HepG2 (cell line): ENCODE data around the gene TK1. TPM values are rescaled to one million over a fixed set of nuclear protein-coding genes. Genes with fewer than 3 reads are reported as not detected.

Experiments used
- FIP1L1 ChIP-seq: fragments of 200-400 bp; formaldehyde crosslinking; IDR thresholded peaks from 2 replicates; pipeline ENCODE4 v1.6.1; 2018; ENCODE audit warnings: low read depth, mild to moderate bottlenecking, low read length, moderate library complexity, borderline replicate concordance; ENCODE audit not compliant: insufficient read depth
- FLYWCH1 ChIP-seq: sonication (generic); formaldehyde crosslinking; IDR thresholded peaks from 2 replicates; pipeline ENCODE4 v1.8.1; 2023; ENCODE audit warnings: mild to moderate bottlenecking, missing genetic modification reagents
- IKZF4 ChIP-seq: sonication (generic); formaldehyde crosslinking; IDR thresholded peaks from 2 replicates; pipeline ENCODE4 v1.5.1; 2020; ENCODE audit warnings: borderline replicate concordance, mild to moderate bottlenecking, low read depth, missing genetic modification reagents; ENCODE audit errors: not compliant biosample characterization
- MXI1 ChIP-seq: IDR thresholded peaks from 3 replicates; pipeline ENCODE4 v1.6.1; 2012; ENCODE audit warnings: low read depth, low read length, inconsistent platforms, borderline replicate concordance
- PCBP1 ChIP-seq: fragments of 200-400 bp; formaldehyde crosslinking; IDR thresholded peaks from 2 replicates; pipeline ENCODE4 v1.6.1; 2017; ENCODE audit warnings: mild to moderate bottlenecking, low read depth, low read length, borderline replicate concordance
- SAFB2 ChIP-seq: sonication (generic); formaldehyde crosslinking; IDR thresholded peaks from 2 replicates; pipeline ENCODE4 v1.5.1; 2020; ENCODE audit warnings: missing genetic modification reagents, low read depth, mild to moderate bottlenecking, borderline replicate concordance
- SNAPC2 ChIP-seq: sonication (generic); formaldehyde crosslinking; IDR thresholded peaks from 2 replicates; pipeline ENCODE4 v1.8.1; 2022; ENCODE audit warnings: mild to moderate bottlenecking, missing genetic modification reagents
- SOX5 ChIP-seq: IDR thresholded peaks from 2 replicates; pipeline ENCODE4 v1.6.1; 2016; ENCODE audit warnings: borderline replicate concordance
- SP2 ChIP-seq: sonication (generic); formaldehyde crosslinking; IDR thresholded peaks from 2 replicates; pipeline ENCODE4 v1.5.1; 2020; ENCODE audit warnings: mild to moderate bottlenecking, missing genetic modification reagents
- STAT5B ChIP-seq: sonication (generic); formaldehyde crosslinking; IDR thresholded peaks from 2 replicates; pipeline ENCODE4 v1.4.0; 2020; ENCODE audit warnings: missing genetic modification reagents
- YEATS2 ChIP-seq: sonication (generic); formaldehyde crosslinking; IDR thresholded peaks from 2 replicates; pipeline ENCODE4 v1.4.0; 2020; ENCODE audit warnings: missing genetic modification reagents, borderline replicate concordance
- ZBTB38 ChIP-seq: sonication (generic); formaldehyde crosslinking; IDR thresholded peaks from 2 replicates; pipeline ENCODE4 v1.5.1; 2020; ENCODE audit warnings: mild to moderate bottlenecking, missing genetic modification reagents
- ZIK1 ChIP-seq: sonication (generic); formaldehyde crosslinking; IDR thresholded peaks from 2 replicates; pipeline ENCODE4 v1.5.0; 2020; ENCODE audit warnings: mild to moderate bottlenecking, low read depth, missing genetic modification reagents, borderline replicate concordance
- ZNF547 ChIP-seq: sonication (generic); formaldehyde crosslinking; IDR thresholded peaks from 2 replicates; pipeline ENCODE4 v1.5.1; 2020; ENCODE audit warnings: mild to moderate bottlenecking, missing genetic modification reagents
- ZNF660 ChIP-seq: sonication (generic); formaldehyde crosslinking; IDR thresholded peaks from 2 replicates; pipeline ENCODE4 v1.5.1; 2020; ENCODE audit warnings: mild to moderate bottlenecking, low read depth, missing genetic modification reagents, borderline replicate concordance
- ZNF703 ChIP-seq: sonication (generic); formaldehyde crosslinking; IDR thresholded peaks from 2 replicates; pipeline ENCODE4 v1.5.1; 2020; ENCODE audit warnings: missing genetic modification reagents, mild to moderate bottlenecking, moderate library complexity, borderline replicate concordance
- polyA plus RNA-seq, 8 experiments: library from polyadenylated mRNA; depleted of rRNA in 3 of 8; stranded (reverse) in 7 of 8; unstranded in 1 of 8; fragments of >200 nt; fragmentation: Illumina TruSeq in 4 of 8; extraction: Trizol in 4 of 8; gene quantifications; 2 replicates each; pipeline versions ENCODE4 v1.2.1 to v1.2.3, GENCODE V29; 2011 to 2016; ENCODE audit warnings: low read depth in 4 of 8, missing spikeins in 1 of 8, mixed read lengths in 1 of 8; ENCODE audit not compliant: insufficient read depth in 1 of 8
- total RNA-seq, 5 experiments: library from RNA; depleted of rRNA; stranded (reverse); fragments of >200 nt; fragmentation: Illumina TruSeq; extraction: Trizol; gene quantifications; 2 replicates each; pipeline ENCODE4 v1.2.3, GENCODE V29; 2016; ENCODE audit warnings: low read depth in 1 of 5
- TF ChIP-seq, protein P1 (sequence below): sonication (generic); formaldehyde crosslinking; IDR thresholded peaks from 2 replicates; pipeline ENCODE4 v1.4.0; 2020; ENCODE audit warnings: mild to moderate bottlenecking, missing genetic modification reagents, borderline replicate concordance
- TF ChIP-seq, protein P2 (sequence below): sonication (generic); formaldehyde crosslinking; IDR thresholded peaks from 2 replicates; pipeline ENCODE4 v1.4.0; 2020; ENCODE audit warnings: missing genetic modification reagents, borderline replicate concordance

The TK1 gene
- total and polyA plus RNA-seq, 2 of the 13 experiments (the other 11 are each of a cell fraction or from before 2014, with no cell fraction given) = 45.0 to 96.0 TPM

DNA sequence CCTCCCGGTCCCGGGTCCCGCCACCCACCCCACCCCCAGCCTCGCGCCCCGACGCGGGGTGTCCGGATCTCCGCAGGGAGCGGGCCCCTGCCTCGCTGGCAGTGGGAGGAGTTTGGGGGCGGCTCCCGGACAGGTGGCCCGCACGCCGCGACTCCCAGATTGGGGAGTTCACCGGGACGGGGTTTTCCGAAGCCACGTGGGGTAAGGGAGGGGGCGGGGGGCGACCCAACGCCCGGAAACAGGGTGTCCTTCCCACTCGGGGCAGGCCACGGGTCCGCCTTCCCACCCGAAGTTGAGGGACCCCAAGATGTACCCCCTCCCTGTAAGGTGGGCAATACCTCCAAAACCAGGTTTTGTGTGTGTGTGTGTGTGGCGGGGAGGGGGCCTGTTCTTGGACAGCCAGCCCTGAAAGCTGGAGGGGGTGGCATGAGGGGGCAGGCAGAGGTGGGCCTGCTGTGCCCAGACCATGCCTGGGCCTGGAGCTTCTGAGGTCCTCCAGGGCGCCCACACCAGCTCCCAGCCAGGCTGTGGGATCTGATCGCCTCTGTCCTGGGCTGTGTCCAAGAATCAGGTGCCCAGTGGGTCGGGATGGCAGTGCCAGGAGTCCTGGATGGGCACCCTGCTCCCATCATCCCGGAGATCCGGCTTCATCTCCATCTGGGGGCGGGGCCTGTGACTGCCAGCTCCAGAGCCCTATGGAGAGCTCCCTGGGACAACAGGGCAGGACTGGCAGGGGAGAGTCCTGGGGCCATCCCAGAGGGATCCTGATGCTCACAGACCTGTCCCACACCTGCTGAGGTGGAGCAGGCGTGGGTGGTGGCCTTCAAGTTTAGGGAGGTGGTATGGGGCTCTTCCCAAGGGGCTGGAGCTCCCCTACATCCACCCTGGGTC lies 17.7 kb downstream of the TK1 start (continued):
- TF ChIP-seq ZNF547 (CRISPR knock-in tag) (no peak), ZNF703 (CRISPR knock-in tag) (no peak), STAT5B (CRISPR knock-in tag) (no peak), PCBP1 (0 out of 2 replicates have a peak, but pooled peaks have one; percentile 69), SOX5 (CRISPR knock-in tag) (no peak), SAFB2 (0 out of 2 replicates have a peak, but pooled peaks have one; percentile 47), FIP1L1 (no peak), YEATS2 (CRISPR knock-in tag) (0 out of 2 replicates have a peak, but pooled peaks have one; percentile 26), ZNF660 (CRISPR knock-in tag) (no peak), ZIK1 (CRISPR knock-in tag) (no peak), MXI1 (0 out of 3 replicates have a peak, but pooled peaks have one; percentile 22), FLYWCH1 (CRISPR knock-in tag) (no peak), ZBTB38 (CRISPR knock-in tag) (0 out of 2 replicates have a peak, but pooled peaks have one; percentile 29), SNAPC2 (CRISPR knock-in tag) (no peak), IKZF4 (CRISPR knock-in tag) (peak; percentile 30), SP2 (CRISPR knock-in tag) (peak; percentile 71)
- TF ChIP-seq, protein P1, sequence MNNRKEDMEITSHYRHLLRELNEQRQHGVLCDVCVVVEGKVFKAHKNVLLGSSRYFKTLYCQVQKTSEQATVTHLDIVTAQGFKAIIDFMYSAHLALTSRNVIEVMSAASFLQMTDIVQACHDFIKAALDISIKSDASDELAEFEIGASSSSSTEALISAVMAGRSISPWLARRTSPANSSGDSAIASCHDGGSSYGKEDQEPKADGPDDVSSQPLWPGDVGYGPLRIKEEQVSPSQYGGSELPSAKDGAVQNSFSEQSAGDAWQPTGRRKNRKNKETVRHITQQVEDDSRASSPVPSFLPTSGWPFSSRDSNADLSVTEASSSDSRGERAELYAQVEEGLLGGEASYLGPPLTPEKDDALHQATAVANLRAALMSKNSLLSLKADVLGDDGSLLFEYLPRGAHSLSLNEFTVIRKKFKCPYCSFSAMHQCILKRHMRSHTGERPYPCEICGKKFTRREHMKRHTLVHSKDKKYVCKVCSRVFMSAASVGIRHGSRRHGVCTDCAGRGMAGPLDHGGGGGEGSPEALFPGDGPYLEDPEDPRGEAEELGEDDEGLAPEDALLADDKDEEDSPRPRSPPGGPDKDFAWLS = peak; percentile 16; the same call in 1 of the 2 replicates
- TF ChIP-seq, protein P2, sequence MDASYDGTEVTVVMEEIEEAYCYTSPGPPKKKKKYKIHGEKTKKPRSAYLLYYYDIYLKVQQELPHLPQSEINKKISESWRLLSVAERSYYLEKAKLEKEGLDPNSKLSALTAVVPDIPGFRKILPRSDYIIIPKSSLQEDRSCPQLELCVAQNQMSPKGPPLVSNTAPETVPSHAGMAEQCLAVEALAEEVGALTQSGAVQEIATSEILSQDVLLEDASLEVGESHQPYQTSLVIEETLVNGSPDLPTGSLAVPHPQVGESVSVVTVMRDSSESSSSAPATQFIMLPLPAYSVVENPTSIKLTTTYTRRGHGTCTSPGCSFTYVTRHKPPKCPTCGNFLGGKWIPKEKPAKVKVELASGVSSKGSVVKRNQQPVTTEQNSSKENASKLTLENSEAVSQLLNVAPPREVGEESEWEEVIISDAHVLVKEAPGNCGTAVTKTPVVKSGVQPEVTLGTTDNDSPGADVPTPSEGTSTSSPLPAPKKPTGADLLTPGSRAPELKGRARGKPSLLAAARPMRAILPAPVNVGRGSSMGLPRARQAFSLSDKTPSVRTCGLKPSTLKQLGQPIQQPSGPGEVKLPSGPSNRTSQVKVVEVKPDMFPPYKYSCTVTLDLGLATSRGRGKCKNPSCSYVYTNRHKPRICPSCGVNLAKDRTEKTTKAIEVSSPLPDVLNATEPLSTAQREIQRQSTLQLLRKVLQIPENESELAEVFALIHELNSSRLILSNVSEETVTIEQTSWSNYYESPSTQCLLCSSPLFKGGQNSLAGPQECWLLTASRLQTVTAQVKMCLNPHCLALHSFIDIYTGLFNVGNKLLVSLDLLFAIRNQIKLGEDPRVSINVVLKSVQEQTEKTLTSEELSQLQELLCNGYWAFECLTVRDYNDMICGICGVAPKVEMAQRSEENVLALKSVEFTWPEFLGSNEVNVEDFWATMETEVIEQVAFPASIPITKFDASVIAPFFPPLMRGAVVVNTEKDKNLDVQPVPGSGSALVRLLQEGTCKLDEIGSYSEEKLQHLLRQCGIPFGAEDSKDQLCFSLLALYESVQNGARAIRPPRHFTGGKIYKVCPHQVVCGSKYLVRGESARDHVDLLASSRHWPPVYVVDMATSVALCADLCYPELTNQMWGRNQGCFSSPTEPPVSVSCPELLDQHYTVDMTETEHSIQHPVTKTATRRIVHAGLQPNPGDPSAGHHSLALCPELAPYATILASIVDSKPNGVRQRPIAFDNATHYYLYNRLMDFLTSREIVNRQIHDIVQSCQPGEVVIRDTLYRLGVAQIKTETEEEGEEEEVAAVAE (CRISPR knock-in tag) = no peak
